Hypothalamus (tissue), 51 donors: ENCODE results near the gene KCNMB1.
"Not testable (repeated sequence)": the region's sequence is repeated elsewhere in the genome, so short reads cannot be mapped to it uniquely, and the experiment has no call there.

Experiments used
- DNase-seq, 51 donors: peaks; one replicate each; lab custom pipeline; 2025; lab: John Stamatoyannopoulos, UW

Gene KCNMB1

GRCh38 chr5:170380361-170380951, 8.7 kb downstream of the KCNMB1 start:
- no peak for DNase-seq

- no peak for DNase-seq
Observed at GRCh38 chr5:170378740-170379139, 10.4 kb downstream of the KCNMB1 start.

- no peak for DNase-seq
Observed at GRCh38 chr5:170377027-170377426, 12.1 kb downstream of the KCNMB1 start.

GRCh38 chr5:170376526-170376925, 12.6 kb downstream of the KCNMB1 start:
- not testable (repeated sequence) for DNase-seq

GRCh38 chr5:170375283-170375682, 13.9 kb downstream of the KCNMB1 start:
- DNase-seq, result no peak

GRCh38 chr5:170372971-170373370, 16.2 kb downstream of the KCNMB1 start:
- DNase-seq, result no peak

- no peak for DNase-seq
Observed at GRCh38 chr5:170368586-170368985, 20.6 kb downstream of the KCNMB1 start.

GRCh38 chr5:170366276-170366675, 22.9 kb downstream of the KCNMB1 start:
- no peak for DNase-seq

- DNase-seq, result no peak
Observed at GRCh38 chr5:170365831-170366230, 23.3 kb downstream of the KCNMB1 start.

GRCh38 chr5:170365011-170365410, 24.2 kb downstream of the KCNMB1 start:
- no peak for DNase-seq

- no peak for DNase-seq
Observed at GRCh38 chr5:170363671-170364070, 25.5 kb downstream of the KCNMB1 start.

GRCh38 chr5:170362656-170363055, 26.5 kb downstream of the KCNMB1 start:
- no peak for DNase-seq

- DNase-seq, result peak in 1 of 51 donors; percentile 13
Observed at GRCh38 chr5:170362102-170362501, 27.1 kb downstream of the KCNMB1 start.

- DNase-seq, result no peak
Observed at GRCh38 chr5:170361616-170362015, 27.6 kb downstream of the KCNMB1 start.

GRCh38 chr5:170361116-170361515, 28.1 kb downstream of the KCNMB1 start:
- DNase-seq, result no peak

GRCh38 chr5:170360709-170361108, 28.5 kb downstream of the KCNMB1 start:
- DNase-seq, result peak in 2 of 51 donors; percentile 9 to 16

GRCh38 chr5:170357955-170358444, 31.2 kb downstream of the KCNMB1 start:
- peak in 13 of 51 donors; percentile 16 to 44 (median 26) for DNase-seq

GRCh38 chr5:170355601-170356098, 33.5 kb downstream of the KCNMB1 start:
- DNase-seq, result no peak

GRCh38 chr5:170353961-170354360, 35.2 kb downstream of the KCNMB1 start:
- peak in 1 of 51 donors; percentile 8 for DNase-seq

GRCh38 chr5:170353011-170353761, 36.0 kb downstream of the KCNMB1 start:
- DNase-seq, result no peak

- peak in 3 of 51 donors; percentile 5 to 20 (median 12) for DNase-seq
Observed at GRCh38 chr5:170348137-170348633, 41.0 kb downstream of the KCNMB1 start.
